ENCODE results near the gene REXO4. TPM values are rescaled to one million over a fixed set of nuclear protein-coding genes. Genes with fewer than 3 reads are reported as not detected.
A peak's percentile ranks its signal among the peaks of the same experiment; 100 is the strongest.

The REXO4 gene
- total and polyA plus RNA-seq, 11 donors, result 9.6 to 30.6 (median 13.7) TPM

DNA sequence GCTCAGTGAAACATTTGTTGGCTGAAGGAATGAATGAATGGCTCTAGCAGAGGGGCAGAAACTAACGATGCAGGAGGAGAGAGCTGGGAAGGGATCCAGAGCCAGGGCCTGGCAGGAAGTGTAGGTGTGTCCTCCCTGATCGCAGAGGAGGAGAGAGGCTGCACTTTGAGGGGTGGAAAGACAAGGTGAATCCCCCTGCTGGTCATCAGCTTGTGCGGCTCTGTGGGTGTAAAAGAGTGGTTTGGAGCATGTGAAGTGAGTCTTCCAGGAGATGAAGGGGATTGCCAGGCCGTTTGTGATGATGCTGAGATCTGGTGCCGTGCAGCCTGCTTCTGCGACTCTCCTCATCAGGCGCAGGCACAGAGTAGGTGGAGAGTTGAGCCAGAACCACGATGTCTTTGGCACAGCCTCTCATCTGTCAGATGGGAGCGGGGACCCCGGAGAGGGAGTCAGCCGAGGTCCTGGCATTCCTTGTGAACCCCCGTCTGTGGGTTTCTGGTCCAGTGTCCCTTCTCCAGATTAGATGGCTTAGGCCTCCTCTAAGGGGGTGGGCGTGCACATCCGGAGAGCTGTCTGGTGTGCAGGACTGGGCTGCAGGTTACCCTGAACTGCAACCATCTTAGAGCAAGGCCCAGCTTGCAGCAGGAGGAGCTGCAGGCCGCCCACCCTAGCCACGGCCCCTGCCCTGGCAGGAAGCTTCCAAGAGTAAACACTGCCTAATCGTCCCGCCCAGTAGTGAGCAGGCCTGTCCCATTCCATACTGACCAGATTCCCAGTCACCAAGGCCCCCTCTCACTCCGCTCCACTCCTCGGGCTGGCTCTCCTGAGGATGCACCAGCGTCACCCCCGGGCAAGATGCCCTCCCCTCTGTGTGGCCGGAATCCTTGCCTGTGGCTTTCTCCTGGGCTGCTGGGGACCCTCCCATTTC, 4.1 kb upstream of the REXO4 start, which contains the start of gene ADAMTS13:
Gene ADAMTS13 (plus strand): TSS at position 753 of the 928 bp plus-strand sequence. CDS start 77 bp downstream, at position 830.
- Histone ChIP-seq H3K4me1 (peaks cover 2 to 13% (median 5%) of the 10 kb centered on the region in 12 donors), H3K27me3 (peaks cover 0 to 18% (median 6%) of the 10 kb centered on the region in 9 donors), H3K36me3 (no peaks in the 10 kb centered on the region), H3K4me3 (no peak within 1 kb of the TSS), H3K9me3 (no peaks in the 10 kb centered on the region), H3K27ac (no peak within 1 kb of the TSS)
- TF ChIP-seq, protein P1, sequence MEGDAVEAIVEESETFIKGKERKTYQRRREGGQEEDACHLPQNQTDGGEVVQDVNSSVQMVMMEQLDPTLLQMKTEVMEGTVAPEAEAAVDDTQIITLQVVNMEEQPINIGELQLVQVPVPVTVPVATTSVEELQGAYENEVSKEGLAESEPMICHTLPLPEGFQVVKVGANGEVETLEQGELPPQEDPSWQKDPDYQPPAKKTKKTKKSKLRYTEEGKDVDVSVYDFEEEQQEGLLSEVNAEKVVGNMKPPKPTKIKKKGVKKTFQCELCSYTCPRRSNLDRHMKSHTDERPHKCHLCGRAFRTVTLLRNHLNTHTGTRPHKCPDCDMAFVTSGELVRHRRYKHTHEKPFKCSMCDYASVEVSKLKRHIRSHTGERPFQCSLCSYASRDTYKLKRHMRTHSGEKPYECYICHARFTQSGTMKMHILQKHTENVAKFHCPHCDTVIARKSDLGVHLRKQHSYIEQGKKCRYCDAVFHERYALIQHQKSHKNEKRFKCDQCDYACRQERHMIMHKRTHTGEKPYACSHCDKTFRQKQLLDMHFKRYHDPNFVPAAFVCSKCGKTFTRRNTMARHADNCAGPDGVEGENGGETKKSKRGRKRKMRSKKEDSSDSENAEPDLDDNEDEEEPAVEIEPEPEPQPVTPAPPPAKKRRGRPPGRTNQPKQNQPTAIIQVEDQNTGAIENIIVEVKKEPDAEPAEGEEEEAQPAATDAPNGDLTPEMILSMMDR (IDR thresholded peaks at IDR 0.05), result no peak
- TF ChIP-seq POLR2A (IDR thresholded peaks at IDR 0.05), result no peak
- 60 to 64% (median 62%) methylated on average over 19 to 23 of the region's 23 CpGs for WGBS, 4 donors
- intact Hi-C loops (cut with DNase I), result loop anchor here in 1 of 10 donors (5.0 kb wide), 1 partner anchor 65 kb away; no protein-coding TSS in a partner anchor
- peak in 1 of 5 donors; percentile 15 for DNase-seq
- no peak for ATAC-seq

DNA sequence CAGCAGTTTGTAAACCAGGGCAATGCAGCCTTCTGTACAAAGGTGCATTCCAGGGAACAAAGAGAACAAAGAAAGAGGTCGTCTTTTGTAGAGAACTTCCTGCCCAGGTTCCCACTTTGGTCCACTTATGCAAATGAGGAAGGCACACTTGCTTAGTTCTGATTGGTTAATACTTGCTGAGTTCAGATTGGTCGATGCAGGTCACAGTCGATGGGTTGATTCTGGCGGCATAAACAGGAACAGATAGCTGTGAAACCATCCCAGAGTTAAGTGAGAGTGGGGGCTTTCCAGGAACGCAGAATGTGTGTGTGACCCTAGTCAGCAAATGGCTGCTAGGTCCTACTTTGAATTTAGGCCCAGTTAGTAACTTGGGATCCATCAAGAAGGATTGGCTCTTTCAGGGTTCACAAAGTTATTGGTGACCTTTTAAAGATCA, 2.6 kb upstream of the REXO4 start:
- 63 to 80% (median 68%) methylated on average over 5 of the region's 5 CpGs for WGBS, 4 donors
- TF ChIP-seq POLR2A (IDR thresholded peaks at IDR 0.05), result no peak
- TF ChIP-seq, protein P1 (IDR thresholded peaks at IDR 0.05), result no peak
- Histone ChIP-seq H3K27ac (no peak overlapping the region), H3K4me1 (peaks cover 6 to 27% (median 18%) of the 10 kb centered on the region in 12 donors), H3K4me3 (no peak overlapping the region), H3K36me3 (peaks cover 0 to 8% (median 3%) of the 10 kb centered on the region in 9 donors), H3K9me3 (no peaks in the 10 kb centered on the region), H3K27me3 (peaks cover 0 to 6% (median 0%) of the 10 kb centered on the region in 9 donors)
- ATAC-seq (no peak), DNase-seq (no peak)
- intact Hi-C loops (cut with DNase I), result loop anchor here in 1 of 10 donors (5.0 kb wide), 1 partner anchor 67 kb away; no protein-coding TSS in a partner anchor

- TF ChIP-seq, protein P1 (IDR thresholded peaks at IDR 0.05), result no peak
- no peak for TF ChIP-seq POLR2A (IDR thresholded peaks at IDR 0.05)
- Histone ChIP-seq H3K36me3 (peaks cover 0 to 22% (median 16%) of the 10 kb centered on the region in 9 donors), H3K4me3 (peak overlapping the region in 3 of 12 donors; percentile 73 to 85 (median 74)), H3K4me1 (peaks cover 6 to 31% (median 19%) of the 10 kb centered on the region in 12 donors), H3K27ac (no peak overlapping the region), H3K9me3 (no peaks in the 10 kb centered on the region), H3K27me3 (no peaks in the 10 kb centered on the region)
- intact Hi-C loops (cut with DNase I), result loop anchor here in 3 of 10 donors (2.0 to 10.0 kb wide), 3 partner anchors 42 to 46 kb away; partner anchors contain the start of genes STKLD1 (in 1 of the 3) and SURF4 (in 1 of the 3)
- 64 to 75% (median 72%) methylated on average over 13 of the region's 13 CpGs for WGBS, 4 donors
- DNase-seq, result no peak
- no peak for ATAC-seq
These were observed 1.2 kb upstream of the REXO4 start for GRCh38 chr9:133419005-133419404.

GRCh38 chr9:133415170-133415569, 2.6 kb downstream of the REXO4 start:
- no peak for TF ChIP-seq POLR2A (IDR thresholded peaks at IDR 0.05)
- TF ChIP-seq, protein P1 (IDR thresholded peaks at IDR 0.05), result no peak
- Histone ChIP-seq H3K4me1 (peaks cover 6 to 31% (median 19%) of the 10 kb centered on the region in 12 donors), H3K4me3 (no peak overlapping the region), H3K9me3 (no peaks in the 10 kb centered on the region), H3K27me3 (no peaks in the 10 kb centered on the region), H3K36me3 (peaks cover 0 to 60% (median 51%) of the 10 kb centered on the region in 9 donors), H3K27ac (no peak overlapping the region)
- no peak for DNase-seq
- no peak for ATAC-seq
- intact Hi-C loops (cut with DNase I), result loop anchor here in 2 of 10 donors (5.0 to 10.0 kb wide), 2 partner anchors 38 to 50 kb away; partner anchors contain the start of genes STKLD1 (in 1 of the 2) and SURF4 (in 1 of the 2)
- 58 to 74% (median 66%) methylated on average over 1 of the region's 1 CpG for WGBS, 4 donors

Measured in heart left ventricle (tissue), 16 donors.